ACC112 (cell line): Measurements from ENCODE around the gene BTBD16.
A peak's percentile ranks its signal among the peaks of the same experiment; 100 is the strongest.

Source experiments
- H2AFZ ChIP-seq: fragments of 200-600 bp; sonication (generic); one replicate; pipeline ENCODE4 v1.6.0; 2017; ENCODE audit warnings: antibody characterized with exemption, low read length; ENCODE audit not compliant: unreplicated experiment
- H3K27ac ChIP-seq: fragments of 200-600 bp; sonication (generic); 2 replicates; pipeline ENCODE4 v1.5.1; 2014; ENCODE audit warnings: low read depth, mild to moderate bottlenecking, antibody characterized with exemption, low read length, moderate library complexity
- H3K27me3 ChIP-seq: fragments of 200-600 bp; sonication (generic); 2 replicates; pipeline ENCODE4 v1.6.1; 2014; ENCODE audit warnings: mild to moderate bottlenecking, antibody characterized with exemption, low read length, moderate library complexity, mixed read lengths; ENCODE audit not compliant: insufficient read depth
- H3K36me3 ChIP-seq: fragments of 200-600 bp; sonication (generic); 2 replicates; pipeline ENCODE4 v1.6.1; 2016; ENCODE audit warnings: mild to moderate bottlenecking, antibody characterized with exemption, low read length, moderate library complexity, mixed read lengths; ENCODE audit not compliant: insufficient read depth
- H3K4me1 ChIP-seq: fragments of 200-600 bp; sonication (generic); one replicate; pipeline ENCODE4 v1.6.1; 2016; ENCODE audit warnings: low read length, mixed read lengths; ENCODE audit not compliant: insufficient read depth, unreplicated experiment, control insufficient read depth
- H3K4me3 ChIP-seq: fragments of 200-600 bp; sonication (generic); 2 replicates; pipeline ENCODE4 v1.5.1; 2014; ENCODE audit warnings: mild to moderate bottlenecking, low read depth, low read length
- H3K79me2 ChIP-seq: fragments of 200-600 bp; sonication (generic); one replicate; pipeline ENCODE4 v1.6.0; 2016; ENCODE audit warnings: low read length; ENCODE audit not compliant: control insufficient read depth, unreplicated experiment, insufficient read depth

The BTBD16 gene

DNA sequence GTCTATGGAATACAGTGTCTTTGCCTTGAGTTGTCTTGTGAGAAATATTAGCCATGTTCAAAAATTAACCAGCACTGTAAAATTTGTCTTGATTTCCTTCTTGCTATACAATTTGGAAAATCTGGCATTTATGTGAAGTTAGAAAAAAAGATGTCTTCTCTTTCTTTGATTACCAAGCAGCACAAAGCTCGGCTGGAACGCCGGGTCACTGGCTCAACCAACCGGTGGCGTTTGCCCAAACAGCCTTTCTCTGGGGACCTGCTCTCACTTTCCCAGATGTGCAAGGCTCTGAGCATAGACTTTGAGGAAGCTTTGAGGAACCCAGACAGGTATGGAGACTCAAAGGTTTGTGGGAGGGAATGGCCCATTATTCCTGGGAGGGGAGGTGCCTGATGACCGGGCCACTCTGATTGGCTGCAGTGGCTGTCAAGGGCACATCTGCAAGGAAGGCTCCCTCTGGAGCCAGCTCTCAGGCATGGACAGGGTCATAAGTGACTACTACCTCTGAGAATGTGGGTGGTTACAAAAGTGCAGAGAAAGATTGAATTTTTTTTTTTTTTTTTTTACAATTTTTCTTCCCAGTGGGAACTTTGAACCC lies 5.6 kb downstream of the BTBD16 start:
- H3K27ac ChIP-seq: no peak overlapping the region
- H2AFZ ChIP-seq: no peak overlapping the region
- H3K79me2 ChIP-seq: no peaks in the 10 kb centered on the region
- no peaks in the 10 kb centered on the region for H3K27me3 ChIP-seq
- H3K4me3 ChIP-seq: no peak overlapping the region
- no peaks in the 10 kb centered on the region for H3K36me3 ChIP-seq
- peaks cover 5% of the 10 kb centered on the region for H3K4me1 ChIP-seq

DNA sequence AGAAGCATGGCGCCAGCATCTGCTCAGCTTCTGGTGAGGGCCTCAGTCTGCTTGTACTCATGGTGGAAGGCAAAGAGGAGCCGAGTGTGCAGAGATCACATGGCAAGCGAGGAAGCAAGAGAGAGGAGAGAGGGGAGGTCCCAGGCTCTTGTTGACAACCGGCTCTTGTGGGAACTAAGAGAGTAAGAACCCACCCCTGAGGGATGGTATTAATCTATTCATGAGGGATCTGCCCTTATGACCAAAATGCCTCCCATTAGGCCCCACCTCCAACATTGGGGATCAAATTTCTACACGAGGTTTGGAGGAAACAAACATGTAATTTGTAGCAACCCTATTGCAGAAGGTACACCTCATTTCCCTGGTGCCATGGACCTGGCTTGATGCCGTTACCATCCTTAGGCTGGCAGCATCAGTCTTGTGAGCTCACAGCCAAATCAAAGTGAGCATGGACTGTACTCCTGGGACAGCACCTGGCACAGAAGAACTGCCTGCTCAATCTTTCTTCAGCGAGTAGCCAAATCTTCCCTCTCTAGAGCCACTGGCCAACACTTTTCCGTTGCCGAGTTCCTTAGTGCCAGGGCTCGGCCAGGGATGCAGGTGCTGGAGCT lies 6.5 kb downstream of the BTBD16 start:
- no peak overlapping the region for H2AFZ ChIP-seq
- H3K27ac ChIP-seq: no peak overlapping the region
- H3K4me3 ChIP-seq: no peak overlapping the region
- H3K4me1 ChIP-seq: peaks cover 15% of the 10 kb centered on the region
- H3K36me3 ChIP-seq: no peaks in the 10 kb centered on the region
- no peaks in the 10 kb centered on the region for H3K27me3 ChIP-seq
- H3K79me2 ChIP-seq: no peaks in the 10 kb centered on the region

DNA sequence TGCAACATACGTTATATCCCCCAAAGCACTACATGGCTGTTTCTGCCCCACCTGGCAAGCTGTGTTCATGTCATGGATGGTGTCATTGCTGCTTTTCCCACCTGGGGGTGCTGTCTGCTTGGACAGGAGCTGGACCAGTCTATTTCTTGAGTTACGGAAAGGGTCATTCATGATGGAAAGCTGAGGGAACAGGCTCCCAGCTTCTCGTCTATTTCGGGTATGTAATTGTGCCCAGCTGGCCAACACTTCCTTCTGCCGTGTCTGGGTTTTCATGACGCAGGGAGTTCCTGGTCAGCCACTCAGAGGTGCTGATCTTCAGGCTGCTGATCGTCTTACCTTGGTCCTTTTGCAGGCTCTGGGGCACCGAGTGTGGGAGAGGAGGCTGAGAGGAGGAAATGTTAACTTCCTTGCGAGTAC lies 8.6 kb downstream of the BTBD16 start:
- H3K79me2 ChIP-seq: no peaks in the 10 kb centered on the region
- H3K36me3 ChIP-seq: no peaks in the 10 kb centered on the region
- no peak overlapping the region for H3K4me3 ChIP-seq
- H3K4me1 ChIP-seq: peaks cover 15% of the 10 kb centered on the region
- H3K27me3 ChIP-seq: no peaks in the 10 kb centered on the region
- H2AFZ ChIP-seq: no peak overlapping the region
- H3K27ac ChIP-seq: no peak overlapping the region

DNA sequence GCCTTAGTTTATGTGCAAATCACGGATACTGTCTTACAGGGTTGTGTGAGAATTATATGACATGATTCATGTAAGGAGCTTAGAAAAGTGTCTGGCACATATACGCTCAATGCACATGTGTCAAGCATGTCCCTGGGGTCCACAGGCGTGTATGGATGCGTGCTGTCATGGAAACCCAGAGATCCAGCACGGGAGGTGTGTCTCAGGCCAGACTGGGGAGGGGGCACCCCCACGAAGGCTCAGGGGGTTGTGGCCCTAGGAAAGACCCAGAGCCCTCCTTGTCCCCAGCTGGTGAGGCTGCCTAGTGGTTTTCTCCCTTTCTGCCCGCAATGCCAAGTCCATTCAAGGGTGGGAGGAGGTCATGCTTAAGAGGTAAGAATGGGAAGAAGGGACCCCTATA lies 9.1 kb downstream of the BTBD16 start:
- no peak overlapping the region for H3K4me3 ChIP-seq

DNA sequence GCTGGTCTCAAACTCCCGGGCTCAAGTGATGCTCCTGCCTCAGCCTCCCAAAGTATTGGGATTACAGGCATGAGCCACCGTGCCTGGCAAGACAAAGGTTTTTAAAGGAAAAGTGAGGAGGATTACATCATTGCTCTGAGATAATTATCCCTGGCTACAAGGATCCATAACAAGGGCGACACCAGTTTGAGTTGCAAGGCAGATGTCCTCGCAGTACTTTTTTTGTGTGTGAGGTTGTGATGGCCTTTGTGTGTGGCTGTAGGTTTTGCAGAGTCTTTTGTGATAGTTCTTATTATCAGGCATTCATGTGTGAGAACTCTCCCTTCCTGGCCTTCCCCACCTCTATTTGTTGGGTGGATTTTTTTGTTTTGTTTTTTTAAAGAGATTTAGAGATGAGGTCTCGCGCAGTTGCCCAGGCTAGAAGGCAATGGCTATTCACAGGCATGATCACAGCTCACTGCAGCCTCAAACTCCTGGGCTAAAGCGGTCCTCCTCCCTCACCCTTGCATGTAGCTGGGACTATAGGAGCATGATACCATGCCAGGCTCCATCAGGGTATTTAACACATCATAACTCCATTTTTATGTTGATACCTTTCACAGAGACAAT lies 10.0 kb downstream of the BTBD16 start:
- Histone ChIP-seq H3K4me3 (no peak overlapping the region), H3K27me3 (no peaks in the 10 kb centered on the region), H3K27ac (no peak overlapping the region), H2AFZ (no peak overlapping the region), H3K4me1 (peaks cover 15% of the 10 kb centered on the region), H3K36me3 (no peaks in the 10 kb centered on the region), H3K79me2 (no peaks in the 10 kb centered on the region)

More for the DNA sequence above, 9.1 kb downstream of the BTBD16 start:
- Histone ChIP-seq H2AFZ (no peak overlapping the region), H3K36me3 (no peaks in the 10 kb centered on the region), H3K27ac (no peak overlapping the region), H3K4me1 (peaks cover 15% of the 10 kb centered on the region), H3K79me2 (no peaks in the 10 kb centered on the region), H3K27me3 (no peaks in the 10 kb centered on the region)

- H3K4me3 ChIP-seq: no peak overlapping the region
- H2AFZ ChIP-seq: no peak overlapping the region
- no peaks in the 10 kb centered on the region for H3K79me2 ChIP-seq
- no peak overlapping the region for H3K27ac ChIP-seq
- no peaks in the 10 kb centered on the region for H3K36me3 ChIP-seq
- peaks cover 15% of the 10 kb centered on the region for H3K4me1 ChIP-seq
- no peaks in the 10 kb centered on the region for H3K27me3 ChIP-seq
Observed at GRCh38 chr10:122281751-122282150, 10.7 kb downstream of the BTBD16 start.

DNA sequence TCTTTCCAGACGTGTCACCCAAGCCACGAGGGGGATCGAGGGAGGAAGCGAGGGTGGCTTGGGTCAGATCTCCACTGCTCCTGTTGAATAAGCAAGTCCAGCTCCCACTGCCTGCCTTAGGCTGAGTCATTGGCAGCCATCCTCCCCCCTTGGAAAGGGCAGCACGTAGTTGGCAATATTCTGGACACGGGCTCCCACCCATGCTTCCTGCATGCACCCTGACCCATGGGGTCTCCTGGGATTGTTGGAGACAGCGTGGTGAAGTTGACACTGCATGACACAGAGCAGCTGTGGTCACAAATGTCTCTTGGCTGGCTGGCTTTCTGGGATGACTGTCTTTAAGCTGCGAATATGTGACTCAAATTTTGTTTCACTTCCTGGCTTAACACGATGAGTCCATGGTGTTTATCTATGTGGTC lies 11.2 kb downstream of the BTBD16 start:
- Histone ChIP-seq H3K79me2 (no peaks in the 10 kb centered on the region), H3K36me3 (no peaks in the 10 kb centered on the region), H3K4me3 (0 out of 2 replicates have a peak overlapping the region, but pooled peaks have one; percentile 16), H2AFZ (no peak overlapping the region), H3K27me3 (no peaks in the 10 kb centered on the region), H3K27ac (no peak overlapping the region), H3K4me1 (peaks cover 15% of the 10 kb centered on the region)

- Histone ChIP-seq H3K4me3 (no peak overlapping the region), H3K27me3 (no peaks in the 10 kb centered on the region), H3K27ac (no peak overlapping the region), H3K79me2 (no peaks in the 10 kb centered on the region), H2AFZ (no peak overlapping the region), H3K4me1 (peaks cover 19% of the 10 kb centered on the region), H3K36me3 (no peaks in the 10 kb centered on the region)
Observed at GRCh38 chr10:122282909-122283308, 11.8 kb downstream of the BTBD16 start.

DNA sequence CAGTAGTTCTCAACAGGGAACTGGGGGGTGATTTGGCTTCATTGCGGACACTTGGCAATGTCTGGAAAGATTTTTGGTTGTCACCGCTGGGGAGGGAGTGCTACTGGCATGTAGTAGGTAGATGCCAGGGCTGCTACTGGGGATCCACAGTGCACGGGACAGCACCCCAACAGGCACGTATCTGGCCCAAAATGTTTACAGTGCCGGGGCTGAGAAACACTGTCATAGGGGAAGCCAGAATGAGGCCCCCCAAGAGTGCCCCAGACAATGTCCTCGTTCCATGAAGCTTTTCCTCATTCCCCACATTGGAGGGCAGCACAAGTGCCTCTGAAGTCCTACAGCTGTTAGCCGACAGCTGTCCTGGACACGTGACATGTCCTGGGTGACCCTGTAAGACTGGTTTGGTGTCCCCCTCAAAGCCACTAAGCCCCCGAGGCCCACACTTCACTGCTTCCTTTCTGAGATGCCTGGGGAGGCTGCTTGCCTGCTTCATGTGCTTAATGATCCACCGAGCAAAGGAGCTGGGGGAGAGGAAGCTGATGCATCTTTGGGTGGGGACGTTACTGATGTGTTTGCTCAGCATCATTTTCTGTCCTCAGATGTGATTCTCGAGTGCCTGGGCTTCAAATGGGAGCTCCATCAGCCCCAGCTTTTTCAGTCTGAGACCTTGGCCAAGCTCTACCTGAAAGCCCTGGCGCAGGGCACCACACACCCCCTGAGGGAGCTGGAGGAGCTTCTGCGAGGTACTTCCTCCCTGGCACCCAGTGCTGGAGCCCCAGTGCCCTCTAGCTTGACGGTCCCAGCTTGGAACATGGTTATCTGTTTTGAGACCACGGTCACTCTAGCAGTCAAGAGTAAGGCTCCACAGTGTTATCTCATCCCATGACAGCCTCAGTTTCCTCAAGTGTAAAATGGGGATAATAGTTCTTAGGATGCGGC lies 14.7 kb downstream of the BTBD16 start:
- H3K4me1 ChIP-seq: peaks cover 19% of the 10 kb centered on the region
- no peaks in the 10 kb centered on the region for H3K36me3 ChIP-seq
- H2AFZ ChIP-seq: no peak overlapping the region
- no peak overlapping the region for H3K4me3 ChIP-seq
- H3K27ac ChIP-seq: no peak overlapping the region
- H3K27me3 ChIP-seq: no peaks in the 10 kb centered on the region; the same call in 1 of the 2 replicates
- H3K79me2 ChIP-seq: no peaks in the 10 kb centered on the region

- no peaks in the 10 kb centered on the region for H3K79me2 ChIP-seq
- no peak overlapping the region for H3K27ac ChIP-seq
- no peak overlapping the region for H2AFZ ChIP-seq
- H3K4me3 ChIP-seq: no peak overlapping the region
- peaks cover 12% of the 10 kb centered on the region for H3K4me1 ChIP-seq
- no peaks in the 10 kb centered on the region for H3K36me3 ChIP-seq
- no peaks in the 10 kb centered on the region; the same call in 1 of the 2 replicates for H3K27me3 ChIP-seq
Observed at GRCh38 chr10:122286867-122287266, 15.8 kb downstream of the BTBD16 start.
